Cerebellar cortex (tissue), 1 donor: Measurements from ENCODE around the gene KAT14.
"Not testable (repeated sequence)": the region's sequence is repeated elsewhere in the genome, so short reads cannot be mapped to it uniquely, and the experiment has no call there.

ENCODE experiments used
- DNase-seq: peaks from one replicate; pipeline ENCODE4 v3.0.0-alpha.2; 2015; ENCODE audit warnings: low spot score

Gene KAT14

DNA sequence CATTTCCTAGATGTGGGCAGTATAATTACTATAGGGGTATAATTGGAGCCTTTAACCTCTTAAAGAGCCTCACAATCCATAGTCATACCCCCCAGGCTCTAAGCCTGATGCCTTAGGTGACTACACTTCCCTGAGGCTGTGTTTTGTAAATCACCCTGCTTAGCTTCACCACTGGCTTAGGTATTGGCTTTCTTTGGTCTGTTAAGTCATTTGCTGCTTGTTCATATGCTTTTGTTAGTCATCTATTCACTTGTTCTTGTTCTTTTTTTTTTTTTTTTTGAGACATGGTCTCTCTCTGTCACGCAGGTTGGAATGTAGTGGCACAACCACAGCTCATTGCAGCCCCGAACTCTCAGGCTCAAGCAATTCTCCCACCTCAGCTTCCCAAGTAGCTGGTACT, 26.7 kb downstream of the KAT14 start:
- DNase-seq: no peak

DNA sequence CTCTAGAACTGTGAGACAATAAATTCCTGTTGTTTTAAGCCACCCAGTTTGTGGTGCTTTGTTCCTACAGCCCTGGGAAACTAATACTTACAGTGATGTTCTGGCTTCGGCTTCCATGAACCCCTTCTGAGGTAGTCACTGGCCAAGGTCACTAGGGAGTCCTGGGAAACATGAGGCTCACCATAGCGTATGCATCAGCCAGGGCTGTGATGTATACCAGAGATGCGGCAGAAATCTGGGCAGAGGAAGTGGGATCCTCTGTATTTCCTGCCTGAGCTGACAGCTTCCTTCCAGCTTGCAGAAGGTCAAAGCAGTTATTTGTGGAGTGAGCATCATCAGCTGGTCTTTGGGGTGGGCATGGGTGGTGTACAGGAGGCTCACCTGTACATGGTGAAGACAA, 27.9 kb downstream of the KAT14 start:
- DNase-seq: no peak

DNA sequence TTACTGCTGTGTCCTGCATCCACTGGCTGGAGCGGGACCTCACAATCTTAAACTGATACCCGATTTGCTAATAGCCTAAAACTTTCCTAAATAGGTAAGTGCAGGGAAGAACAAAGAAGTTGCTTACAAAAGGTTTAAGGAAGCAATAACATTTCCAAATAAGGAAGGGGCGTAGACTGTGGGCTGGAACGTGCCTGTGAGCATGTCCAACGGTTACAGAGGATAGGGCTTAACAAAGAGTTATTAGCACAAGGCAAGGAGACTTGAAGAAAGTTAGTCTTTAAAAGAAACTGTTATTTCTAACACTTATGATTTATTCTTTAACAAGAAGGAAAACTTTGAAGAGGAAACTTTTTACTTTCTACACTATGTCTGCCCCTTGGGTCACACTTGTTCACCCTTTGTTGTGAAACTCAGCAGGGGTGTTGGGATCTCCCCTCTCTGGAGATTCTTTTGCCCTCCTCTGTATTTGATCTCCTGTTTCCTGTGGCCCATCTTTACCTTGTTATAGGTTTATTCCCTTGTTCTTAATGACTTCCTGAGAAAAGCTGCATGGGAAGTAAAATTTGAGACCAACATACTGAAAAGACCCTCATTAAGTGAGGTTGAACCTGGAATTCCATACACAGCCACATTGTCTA, 28.7 kb downstream of the KAT14 start:
- no peak for DNase-seq

DNA sequence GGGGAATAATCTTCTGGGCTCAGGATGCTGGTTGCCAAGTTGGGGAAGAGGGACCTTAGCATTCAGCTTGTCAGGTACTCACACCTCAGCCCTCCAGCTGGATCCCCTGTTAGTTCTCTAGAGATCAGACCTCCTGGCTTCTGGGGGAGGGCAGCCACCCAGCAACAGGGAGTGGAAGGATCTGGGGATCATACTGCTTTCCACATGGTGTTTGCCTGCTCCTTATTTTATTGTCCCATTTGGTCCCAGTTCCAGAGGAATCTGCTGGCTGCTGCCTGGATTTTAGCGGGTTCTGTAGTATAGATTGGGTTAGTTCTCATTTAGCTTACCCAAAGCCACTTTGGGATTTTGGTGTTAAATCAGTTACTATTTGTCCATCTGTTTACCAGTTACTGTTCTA, 29.3 kb downstream of the KAT14 start:
- DNase-seq: no peak

DNA sequence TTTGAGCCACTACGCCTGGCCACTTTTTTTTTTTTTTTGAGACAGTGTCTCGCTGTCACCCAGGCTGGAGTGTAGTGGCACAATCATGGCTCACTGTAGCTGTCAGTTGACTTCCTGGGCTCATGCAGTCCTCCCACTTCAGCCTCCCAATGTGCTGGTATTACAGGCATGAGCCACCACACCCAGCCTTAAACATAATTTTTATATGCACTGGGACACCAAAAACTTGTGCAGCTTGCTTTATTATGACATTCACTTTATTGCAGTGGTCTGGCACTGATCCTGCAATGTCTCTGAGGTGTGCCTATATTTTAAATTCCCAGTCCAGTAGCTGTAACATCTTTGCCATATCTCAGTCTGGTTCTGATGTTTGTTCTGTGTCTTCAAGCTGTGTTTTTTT, 34.7 kb downstream of the KAT14 start:
- DNase-seq: no peak

DNA sequence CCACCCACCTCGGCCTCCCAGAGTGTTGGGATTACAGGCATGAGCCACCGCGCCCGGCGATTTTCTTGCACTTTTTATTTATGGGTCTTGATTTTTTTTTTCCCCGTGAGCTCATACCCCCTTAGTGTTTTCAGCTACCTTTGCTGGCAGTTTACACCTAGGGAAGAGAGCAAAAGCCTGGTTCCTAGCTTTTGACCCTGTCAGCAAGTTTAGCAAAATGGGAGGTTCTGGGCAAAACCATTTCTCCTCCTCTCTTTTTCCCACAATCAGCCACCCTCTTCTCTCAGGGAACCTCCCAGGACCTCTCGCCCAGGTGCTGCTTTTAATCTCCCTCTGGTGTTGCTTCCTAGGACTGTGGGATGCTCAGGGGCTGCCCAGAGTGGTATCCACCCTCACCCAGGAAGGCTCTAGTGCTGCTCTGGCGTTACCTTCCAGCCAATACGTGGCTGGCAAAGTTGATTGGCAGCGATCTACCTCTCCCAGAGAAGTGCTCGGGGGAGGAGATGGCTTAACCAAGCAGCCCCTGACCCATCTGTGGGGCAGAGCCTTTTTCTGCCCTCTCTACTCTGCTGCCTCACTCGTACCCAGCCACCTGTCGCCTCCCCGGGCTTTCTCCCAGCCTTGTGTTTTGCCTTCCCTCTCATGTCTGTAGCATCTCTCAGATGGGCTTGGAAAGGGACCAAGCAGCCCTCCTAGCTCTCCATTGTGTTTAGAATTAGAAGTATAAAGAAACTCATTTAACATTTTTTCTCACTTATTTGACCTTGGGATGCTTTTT, 37.4 kb downstream of the KAT14 start:
- DNase-seq: no peak

DNA sequence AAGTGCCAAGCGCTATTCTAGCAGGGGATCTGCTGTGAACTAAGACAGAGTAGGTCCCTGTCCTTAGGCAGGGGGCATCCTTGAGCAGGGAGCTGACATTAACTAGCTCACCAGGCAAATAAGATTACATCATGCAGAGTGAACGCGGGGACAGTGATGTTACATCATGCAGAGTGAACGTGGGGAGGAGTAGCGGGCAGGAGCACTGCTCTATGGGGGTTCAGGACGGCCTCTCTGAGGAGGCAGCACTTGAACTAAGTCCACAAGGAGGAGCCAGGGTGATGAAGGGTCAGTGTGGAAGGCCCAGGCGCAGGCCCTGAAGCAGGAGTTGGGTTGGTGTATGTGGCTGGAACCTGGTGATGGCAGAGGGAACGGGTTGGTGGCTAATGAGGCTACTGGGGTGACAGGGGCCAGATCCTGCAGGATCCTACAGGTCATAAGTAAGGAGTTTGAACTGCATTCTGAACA, 38.7 kb downstream of the KAT14 start:
- DNase-seq: no peak

DNA sequence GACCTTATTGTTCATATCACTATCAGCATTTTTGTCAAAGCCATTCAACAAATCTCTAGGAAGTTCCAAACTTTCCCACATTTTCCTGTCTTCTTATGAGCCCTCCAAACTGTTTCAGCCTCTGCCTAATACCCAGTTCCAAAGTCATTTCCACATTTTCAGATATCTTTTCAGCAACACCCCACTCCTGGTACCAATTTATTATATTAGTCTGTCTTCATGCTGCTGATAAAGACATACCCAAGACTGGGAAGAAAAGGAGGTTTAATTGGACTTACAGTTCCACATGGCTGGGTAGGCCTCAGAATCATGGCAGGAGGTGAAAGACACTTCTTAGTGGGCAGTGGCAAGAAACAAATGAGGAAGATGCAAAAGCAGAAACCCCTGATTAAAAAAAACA, 42.7 kb downstream of the KAT14 start:
- DNase-seq: not testable (repeated sequence)

DNA sequence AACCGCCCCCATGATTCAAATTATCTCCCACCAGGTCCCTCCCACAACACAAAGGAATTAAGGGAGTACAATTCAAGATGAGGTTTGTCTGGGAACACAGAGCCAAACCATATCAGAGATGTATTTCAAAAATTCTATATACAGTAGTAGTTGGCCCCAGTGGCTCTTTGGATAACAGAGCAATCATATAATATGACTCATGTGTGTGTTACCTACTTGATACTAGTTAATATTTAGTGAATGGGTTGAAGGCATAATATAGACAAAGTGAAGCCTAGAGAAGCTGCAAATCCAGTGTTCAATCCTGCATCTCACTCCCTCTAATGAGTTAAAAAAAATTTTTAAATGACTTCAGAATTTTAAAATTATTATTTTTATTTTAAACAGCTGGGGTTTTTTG, 43.2 kb downstream of the KAT14 start:
- DNase-seq: no peak

DNA sequence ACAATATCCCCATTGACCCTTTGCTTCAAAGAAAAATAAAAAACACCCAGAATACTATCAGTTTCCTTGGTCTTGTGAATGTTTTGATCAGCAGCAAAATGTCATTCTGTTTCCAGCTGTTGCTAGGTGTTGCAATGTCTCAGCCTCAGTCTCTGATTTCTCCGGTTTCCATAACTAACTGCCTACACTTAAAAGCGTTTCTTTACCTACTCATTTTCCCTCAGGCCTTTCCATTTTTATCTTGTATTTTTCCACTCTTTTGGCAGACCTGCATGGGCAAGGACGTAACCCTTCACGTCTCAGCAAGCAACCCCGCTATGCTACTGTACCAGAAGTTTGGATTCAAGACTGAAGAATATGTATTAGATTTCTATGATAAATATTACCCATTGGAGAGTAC, 49.4 kb downstream of the KAT14 start:
- no peak for DNase-seq

DNA sequence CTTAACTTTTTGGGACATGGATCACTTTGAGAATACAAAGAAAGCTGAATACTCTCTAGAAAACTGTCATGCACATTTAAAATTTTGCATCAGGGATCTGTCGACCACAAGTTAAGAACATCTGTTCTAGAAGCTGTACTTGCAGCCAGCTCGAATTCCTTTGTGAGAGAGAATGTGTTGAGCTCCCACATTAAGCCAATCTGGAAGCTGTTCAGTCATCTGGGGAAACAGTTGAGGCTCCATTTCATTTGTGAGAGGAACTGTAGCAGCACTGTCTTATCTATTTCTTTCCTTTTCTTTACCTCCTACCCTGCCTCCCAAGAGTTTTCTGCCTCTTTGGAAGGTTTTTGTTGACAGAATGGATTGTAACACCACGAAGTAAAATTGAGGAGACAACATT, 50.8 kb downstream of the KAT14 start:
- DNase-seq: no peak

DNA sequence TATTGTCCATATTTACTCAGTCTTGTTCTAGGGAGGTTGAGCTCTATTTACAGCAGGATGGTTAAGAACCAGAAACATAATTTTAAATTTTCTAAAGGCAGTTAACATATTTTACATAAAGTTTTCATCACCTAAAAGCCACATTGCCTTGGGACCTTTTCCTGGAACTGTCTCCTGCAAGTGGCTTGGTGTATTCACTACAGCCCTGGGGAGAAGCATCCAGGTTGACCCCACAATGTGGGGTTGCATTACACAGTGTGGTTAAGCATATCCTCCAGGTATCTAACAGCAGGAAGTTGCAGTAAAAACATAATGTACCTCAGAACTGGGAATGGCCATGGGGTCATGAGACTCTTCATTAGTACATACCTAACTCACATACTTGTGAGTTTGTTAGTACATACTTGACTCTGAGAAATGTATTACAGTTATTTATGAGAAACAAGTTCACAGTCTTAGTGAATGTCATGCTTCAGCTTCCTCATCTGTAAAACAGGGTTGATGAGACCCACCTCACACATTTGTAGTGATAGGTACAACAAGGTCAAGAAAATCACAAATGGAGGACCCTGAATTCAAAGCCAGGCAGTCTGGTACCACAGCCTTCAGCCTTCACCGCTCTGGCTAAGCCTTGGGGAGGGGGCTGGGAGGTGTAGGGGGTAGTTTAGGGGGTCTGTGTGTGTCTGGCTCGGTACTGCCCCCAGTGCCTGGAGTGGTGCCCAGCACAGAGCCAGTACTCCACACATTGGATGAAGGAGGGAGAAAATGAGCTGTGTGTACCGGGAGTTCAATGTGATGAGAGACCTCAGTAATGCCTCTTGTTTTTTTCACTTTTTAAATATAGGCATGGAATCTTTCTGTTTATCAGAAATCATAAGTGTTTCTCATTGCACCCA, 52.9 kb downstream of the KAT14 start:
- no peak for DNase-seq

DNA sequence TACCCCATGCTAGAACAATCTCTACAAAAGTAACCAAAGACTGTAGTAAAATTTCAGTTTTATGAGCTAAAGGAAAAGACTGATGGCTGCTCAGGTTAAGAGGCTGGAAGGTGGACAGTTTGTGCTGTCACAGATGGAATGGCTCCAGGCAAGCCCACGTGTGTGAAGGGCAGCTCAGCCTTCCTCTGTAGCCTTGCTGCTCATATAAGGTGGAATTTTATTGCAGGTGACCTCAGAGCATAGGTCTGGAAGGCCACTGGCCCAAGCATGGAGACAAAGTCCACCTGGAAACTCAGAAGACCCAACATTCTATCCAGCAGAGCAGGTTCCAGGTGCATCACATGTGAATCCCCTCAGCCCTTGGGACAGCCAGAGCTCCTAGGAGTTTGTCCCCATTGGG, 53.6 kb downstream of the KAT14 start:
- DNase-seq: no peak

DNA sequence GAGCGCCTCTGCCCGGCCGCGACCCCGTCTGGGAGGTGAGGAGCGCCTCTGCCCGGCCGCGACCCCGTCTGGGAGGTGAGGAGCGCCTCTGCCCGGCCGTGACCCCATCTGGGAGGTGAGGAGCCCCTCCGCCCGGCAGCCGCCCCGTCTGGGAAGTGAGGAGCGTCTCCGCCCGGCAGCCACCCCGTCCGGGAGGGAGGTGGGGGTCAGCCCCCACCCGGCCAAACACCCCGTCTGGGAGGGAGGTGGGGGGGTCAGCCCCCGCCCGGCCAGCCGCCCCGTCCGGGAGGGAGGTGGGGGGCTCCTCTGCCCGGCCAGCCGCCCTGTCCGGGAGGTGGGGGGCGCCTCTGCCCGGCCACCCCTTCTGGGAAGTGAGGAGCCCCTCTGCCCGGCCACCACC, 56.8 kb downstream of the KAT14 start:
- DNase-seq: not testable (repeated sequence)

DNA sequence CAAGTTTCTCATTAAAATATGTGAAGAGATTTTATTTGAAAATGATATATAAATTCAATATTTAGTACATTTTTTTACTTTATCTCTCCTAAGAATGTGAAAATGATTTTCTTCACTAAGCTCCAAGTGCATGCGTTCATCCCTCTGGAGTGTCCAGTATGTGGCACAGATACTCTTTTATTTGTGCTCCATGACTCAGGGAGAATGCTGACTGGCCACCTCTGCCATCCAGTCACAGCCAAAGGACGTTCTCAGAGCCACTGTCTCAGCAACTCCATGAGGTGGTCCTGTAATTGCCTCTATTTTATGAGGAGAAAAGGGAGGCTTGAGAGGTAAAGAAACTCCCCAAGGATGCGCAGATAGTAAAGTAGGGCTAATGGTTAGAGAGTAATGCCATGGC, 58.3 kb downstream of the KAT14 start:
- DNase-seq: no peak

DNA sequence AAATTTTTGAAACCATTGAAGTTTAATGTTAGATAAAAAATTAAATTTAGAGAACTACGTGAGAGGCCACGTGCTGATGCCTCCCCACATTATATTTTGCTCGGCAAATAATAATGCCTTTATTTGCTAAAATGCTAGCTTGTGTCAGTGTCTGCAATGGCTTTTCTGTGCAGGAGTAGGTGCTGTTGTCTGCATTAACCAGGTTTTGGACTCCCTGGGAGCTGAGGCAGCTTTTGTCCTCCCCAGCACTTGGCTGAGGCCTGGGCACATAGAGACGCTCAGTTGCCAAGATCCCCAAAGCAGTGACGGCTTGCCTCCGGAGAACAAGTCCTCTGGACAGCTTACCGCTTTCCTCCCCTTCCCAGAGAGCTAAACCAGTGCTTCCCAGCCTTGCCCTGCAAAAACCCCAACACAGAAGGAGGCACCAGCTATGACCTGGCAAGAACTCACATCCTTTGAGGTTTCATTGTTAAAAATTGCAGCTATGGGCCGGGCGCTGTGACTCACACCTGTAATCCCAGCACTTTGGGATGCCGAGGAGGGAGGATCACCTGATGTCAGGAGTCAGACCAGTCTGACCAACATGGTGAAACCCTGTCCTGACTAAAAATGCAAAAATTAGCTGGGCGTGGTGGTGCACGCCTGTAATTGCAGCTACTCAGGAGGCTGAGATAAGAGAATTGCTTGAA, 59.9 kb downstream of the KAT14 start:
- no peak for DNase-seq

DNA sequence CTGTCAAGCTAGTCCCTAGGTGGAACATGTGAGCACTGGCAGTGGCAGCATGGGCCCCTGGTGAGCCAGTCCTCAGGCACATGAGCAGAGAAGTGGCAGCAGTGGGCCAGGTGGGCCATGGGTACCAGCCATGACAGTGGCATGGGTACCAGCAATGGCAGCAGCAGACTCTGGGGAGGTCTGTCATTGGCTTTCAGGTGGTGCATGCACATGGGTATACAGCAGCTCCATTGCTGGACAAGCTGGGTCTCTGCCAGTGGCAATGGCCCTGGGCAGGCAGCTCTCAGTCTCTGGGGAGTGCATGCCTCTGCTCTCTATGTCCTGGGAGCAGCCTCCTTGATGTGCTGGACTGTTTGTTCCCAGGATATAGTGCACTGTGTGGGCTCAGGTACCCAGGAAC, 65.3 kb downstream of the KAT14 start:
- DNase-seq: no peak

DNA sequence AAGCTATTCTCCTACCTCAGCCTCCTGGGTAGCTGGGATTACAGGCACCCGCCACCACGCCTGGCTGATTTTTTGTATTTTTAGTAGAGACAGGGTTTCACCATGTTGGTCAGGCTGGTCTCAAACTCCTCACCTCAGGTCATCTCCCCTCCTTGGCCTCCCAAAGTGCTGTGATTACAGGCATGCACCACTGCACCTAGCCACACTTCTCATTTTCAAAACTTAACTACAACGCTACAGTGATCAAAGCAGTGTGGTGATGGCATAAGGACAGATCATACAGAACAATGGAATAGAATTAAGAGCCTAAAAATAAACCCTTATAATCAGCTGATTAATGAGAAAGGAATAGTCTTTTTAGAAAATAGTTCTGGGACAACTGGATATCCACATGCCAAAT, 66.0 kb downstream of the KAT14 start:
- not testable (repeated sequence) for DNase-seq

DNA sequence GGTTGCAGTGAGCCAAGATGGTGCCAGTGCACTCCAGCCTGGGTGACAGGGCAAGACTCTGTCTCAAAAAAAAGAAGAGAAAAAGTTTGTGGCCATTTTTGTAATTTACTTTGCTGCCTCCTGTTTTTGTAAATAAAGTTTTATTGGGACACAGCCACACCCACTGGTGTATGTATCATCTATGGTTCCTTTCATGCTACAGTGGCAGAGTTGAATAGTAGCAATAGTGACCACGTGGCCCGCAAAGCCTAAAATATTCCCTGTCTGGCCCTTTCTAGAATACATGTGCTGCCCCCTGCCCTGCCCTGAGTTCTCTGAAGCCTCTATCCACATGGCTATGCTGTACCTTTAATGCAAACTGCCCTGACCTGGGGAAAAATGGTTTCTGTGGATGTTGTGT, 75.3 kb downstream of the KAT14 start:
- no peak for DNase-seq

DNA sequence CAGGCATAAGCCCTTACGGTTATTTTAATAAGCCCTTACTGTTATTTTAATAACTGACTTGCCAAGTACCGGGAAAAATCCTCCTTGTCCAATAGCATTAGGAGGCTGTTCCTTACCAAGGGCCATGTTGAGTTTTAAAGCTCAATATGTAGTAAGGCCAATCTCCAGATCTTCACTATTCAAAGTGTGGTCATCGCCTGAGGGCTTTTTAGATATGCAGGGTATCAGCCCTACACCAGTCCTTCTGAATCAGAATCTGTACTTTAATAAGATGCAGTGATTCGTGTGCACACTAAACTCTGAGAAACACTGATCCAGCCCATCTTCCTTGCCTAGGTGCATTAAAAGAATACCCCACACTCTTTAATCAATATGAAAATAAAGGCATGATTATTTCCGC, 77.9 kb downstream of the KAT14 start:
- DNase-seq: no peak

DNA sequence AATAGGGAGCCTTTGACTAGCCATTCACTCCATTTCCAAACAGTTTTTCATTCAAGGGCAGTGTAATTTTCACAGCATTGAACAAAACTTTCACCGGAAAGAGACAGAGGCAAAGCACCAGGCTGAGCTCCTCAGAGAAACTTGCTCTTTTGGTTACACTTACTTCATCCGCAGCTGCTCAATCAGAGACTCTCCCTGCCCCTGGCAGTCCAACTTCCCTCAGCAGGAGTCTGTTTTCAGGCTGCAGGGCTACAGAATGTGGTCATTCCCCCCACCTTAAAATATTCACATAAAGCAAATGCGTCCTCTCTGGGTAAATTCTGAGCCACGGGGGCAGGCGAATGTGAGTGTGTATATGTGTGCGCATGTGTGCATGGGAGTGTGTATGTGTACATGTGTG, 80.6 kb downstream of the KAT14 start:
- DNase-seq: no peak

DNA sequence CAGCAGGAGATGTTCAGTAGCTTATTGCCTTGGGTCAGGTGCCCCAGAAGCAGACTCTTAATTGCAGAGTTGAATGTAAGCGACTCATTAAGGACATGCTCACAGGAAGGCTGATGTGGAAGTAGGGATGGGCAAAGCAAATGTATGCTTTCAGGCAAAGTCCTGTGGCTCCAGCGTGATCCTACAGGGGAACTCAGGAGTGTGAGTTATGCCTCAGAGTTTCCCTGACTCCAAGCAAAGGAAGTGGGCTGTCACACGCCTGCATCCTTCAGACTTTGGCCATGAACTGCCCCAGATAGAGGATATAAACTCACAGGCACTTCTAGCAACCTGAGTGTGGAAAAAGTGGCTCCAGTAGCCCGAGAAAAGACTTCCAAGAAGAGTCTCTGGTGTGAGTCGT, 85.7 kb downstream of the KAT14 start:
- DNase-seq: no peak
